Heart right ventricle (tissue), 16 donors: ENCODE measurements around the gene MT1G. TPM values are rescaled to one million over a fixed set of nuclear protein-coding genes. Genes with fewer than 3 reads are reported as not detected.
A peak's percentile ranks its signal among the peaks of the same experiment; 100 is the strongest.

Experiments used
- ATAC-seq, 8 donors: fragments of 200-7000 bp; cut with Tn5 transposase; one replicate each; pipeline ENCODE4 v1.9.1; 2020; ENCODE audit warnings: mild to moderate bottlenecking in 8 of 8, moderate library complexity in 8 of 8, moderate number of reproducible peaks in 1 of 8
- DNase-seq, 2 donors: peaks; one replicate each; pipeline ENCODE4 v3.0.0-alpha.2; 2020
- H3K27ac ChIP-seq, 10 donors: fragments of 200-600 bp; sonication (generic) in 2 of 10; one replicate each; pipeline versions ENCODE4 v1.5.0 to v1.8.0; 2020 to 2022; ENCODE audit warnings: mild to moderate bottlenecking in 3 of 10
- H3K27me3 ChIP-seq, 7 donors: fragments of 200-600 bp; one replicate each; pipeline ENCODE4 v1.8.0; 2021 to 2022; ENCODE audit warnings: mild to moderate bottlenecking in 2 of 7
- H3K36me3 ChIP-seq, 9 donors: fragments of 200-600 bp; sonication (generic) in 1 of 9; one replicate each; pipeline versions ENCODE4 v1.5.0 to v1.8.0; 2020 to 2022; ENCODE audit warnings: mild to moderate bottlenecking in 2 of 9
- H3K4me1 ChIP-seq, 9 donors: fragments of 200-600 bp; sonication (generic) in 1 of 9; one replicate each; pipeline versions ENCODE4 v1.5.0 to v1.8.0; 2020 to 2022; ENCODE audit warnings: mild to moderate bottlenecking in 4 of 9
- H3K4me3 ChIP-seq, 10 donors: fragments of 200-600 bp; sonication (generic) in 2 of 10; one replicate each; pipeline versions ENCODE4 v1.5.0 to v1.8.0; 2020 to 2022; ENCODE audit warnings: mild to moderate bottlenecking in 7 of 10, moderate library complexity in 2 of 10
- H3K9me3 ChIP-seq, 11 donors: fragments of 200-600 bp in 10 of 11; sonication (generic) in 2 of 11; one replicate each; pipeline versions ENCODE4 v1.5.0 to v1.8.0; 2013 to 2022; ENCODE audit warnings: mild to moderate bottlenecking in 2 of 11, control low read depth in 1 of 11, moderate library complexity in 1 of 11
- WGBS, 2 donors: extraction: QIAGEN DNeasy Blood & Tissue Kit; methylation state at CpG; one replicate each; pipeline ENCODE4 v1.1.7; 2013; ENCODE audit warnings: inconsistent platforms in 1 of 2; 5-methylcytosine and 5-hydroxymethylcytosine counted together
- intact Hi-C, 10 donors: fragments of 100-400 bp; cut with DNase I; formaldehyde crosslinking; loops; one replicate each; pipeline versions ENCODE4 v1.11.1 to v1.14.2; 2022
- polyA plus RNA-seq, 2 donors: library from polyadenylated mRNA; stranded (reverse); fragments of 200-250 nt; gene quantifications; one replicate each; pipeline ENCODE4 v1.2.3, GENCODE V29; 2013
- total RNA-seq, 10 donors: library from RNA; stranded (reverse); fragmentation: NEBNext Ultra II Directional in 3 of 10; extraction: Animal tissue kit (Norgen Biotek cat#: 25700) in 3 of 10; gene quantifications; one replicate each; pipeline versions ENCODE4 v1.2.1 to v1.2.4, GENCODE V29; 2021 to 2023
- TF ChIP-seq, protein P1 (sequence below), 9 donors: fragments of 200-600 bp; sonication (generic) in 2 of 9; IDR thresholded peaks; one replicate each; pipeline versions ENCODE4 v1.5.0 to v1.8.0; 2021 to 2022; ENCODE audit warnings: antibody characterized with exemption in 9 of 9, mild to moderate bottlenecking in 5 of 9, moderate library complexity in 1 of 9
- donor health status: Arrhythmogenic right ventricular cardiomyopathy.
- donor health status: ischemic (EF 13 %, LVEDD 7.1; RV severe dilation, severe dysfunction).
- donor health status: healthy with polysubstance abuse.
- donor health status: DM: no; HTN: yes; CAD: no.
- donor health status: DM: no; HTN: no; CAD: no.
- donor health status: ischemic (EF 25% LVEDD 6.9; RV normal size, moderate dysfunction).
- donor health status: ischemic (EF 25% LVEDD 5.7; RV mildly dilated, moderate dysfunction).
- donor health status: healthy.
- donor health status: DM: yes; HTN: yes; CAD: no.
- donor health status: Ischemic cardiomyopathy.
- donor health status: ischemic (EF 35%, LVEDD 5.7; RV mildly dilated, moderate dysfunction).
- donor health status: nonischemic (EF 11% LVEDD 7.7; RV severe dilation, severe dysfunction).
- donor health status: DM: yes; HTN: yes; CAD: no.
- donor health status: PGD.
- donor health status: ischemic (EF 29% LVEDD 5.4; RV normal size, mild dysfunction).
- donor health status: nonischemic (EF 23%, LVEDD 6.1; RV moderate dilation, normal function).

Gene MT1G
- total and polyA plus RNA-seq, 12 donors = 0.95 to 9.0 (median 2.3) TPM; not detected in 6

DNA sequence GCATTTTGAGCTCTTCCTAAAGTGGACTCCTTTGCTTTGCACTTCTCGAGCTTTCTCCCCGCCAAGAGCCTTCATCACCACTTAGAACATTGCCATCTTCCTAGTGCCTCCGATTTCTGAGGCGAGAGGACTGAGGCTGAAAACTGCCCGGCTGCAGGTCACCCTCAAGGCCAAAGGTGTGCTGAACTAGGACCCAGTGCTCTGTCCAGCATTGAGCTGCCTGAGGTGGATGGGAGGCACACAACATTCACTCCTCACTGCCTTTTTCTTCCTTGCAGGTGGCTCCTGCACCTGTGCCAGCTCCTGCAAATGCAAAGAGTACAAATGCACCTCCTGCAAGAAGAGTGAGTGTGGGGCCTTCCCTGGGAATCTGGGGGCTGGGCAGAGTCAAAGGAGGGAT, 24.0 kb downstream of the MT1G start:
- H3K36me3 ChIP-seq = no peaks in the 10 kb centered on the region
- H3K27me3 ChIP-seq = peaks cover 0 to 95% (median 49%) of the 10 kb centered on the region in 7 donors
- H3K9me3 ChIP-seq = no peaks in the 10 kb centered on the region
- peak overlapping the region in 8 of 10 donors; percentile 11 to 49 (median 42) for H3K4me3 ChIP-seq
- ATAC-seq (no peak), DNase-seq (no peak)
- intact Hi-C loops = loop anchor here in 5 of 10 donors (5.0 kb wide), 2 partner anchors 37 to 38 kb away; partner anchors contain the start of genes MT2A (in 4 of the 5) and MT1X (in 1 of the 5)
- H3K4me1 ChIP-seq = peaks cover 0 to 25% (median 14%) of the 10 kb centered on the region in 9 donors
- WGBS, 2 donors = 43 to 51% methylated on average over 5 of the region's 5 CpGs
- TF ChIP-seq, protein P1, sequence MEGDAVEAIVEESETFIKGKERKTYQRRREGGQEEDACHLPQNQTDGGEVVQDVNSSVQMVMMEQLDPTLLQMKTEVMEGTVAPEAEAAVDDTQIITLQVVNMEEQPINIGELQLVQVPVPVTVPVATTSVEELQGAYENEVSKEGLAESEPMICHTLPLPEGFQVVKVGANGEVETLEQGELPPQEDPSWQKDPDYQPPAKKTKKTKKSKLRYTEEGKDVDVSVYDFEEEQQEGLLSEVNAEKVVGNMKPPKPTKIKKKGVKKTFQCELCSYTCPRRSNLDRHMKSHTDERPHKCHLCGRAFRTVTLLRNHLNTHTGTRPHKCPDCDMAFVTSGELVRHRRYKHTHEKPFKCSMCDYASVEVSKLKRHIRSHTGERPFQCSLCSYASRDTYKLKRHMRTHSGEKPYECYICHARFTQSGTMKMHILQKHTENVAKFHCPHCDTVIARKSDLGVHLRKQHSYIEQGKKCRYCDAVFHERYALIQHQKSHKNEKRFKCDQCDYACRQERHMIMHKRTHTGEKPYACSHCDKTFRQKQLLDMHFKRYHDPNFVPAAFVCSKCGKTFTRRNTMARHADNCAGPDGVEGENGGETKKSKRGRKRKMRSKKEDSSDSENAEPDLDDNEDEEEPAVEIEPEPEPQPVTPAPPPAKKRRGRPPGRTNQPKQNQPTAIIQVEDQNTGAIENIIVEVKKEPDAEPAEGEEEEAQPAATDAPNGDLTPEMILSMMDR (IDR thresholded peaks at IDR 0.05) = no peak
- H3K27ac ChIP-seq = no peak overlapping the region

DNA sequence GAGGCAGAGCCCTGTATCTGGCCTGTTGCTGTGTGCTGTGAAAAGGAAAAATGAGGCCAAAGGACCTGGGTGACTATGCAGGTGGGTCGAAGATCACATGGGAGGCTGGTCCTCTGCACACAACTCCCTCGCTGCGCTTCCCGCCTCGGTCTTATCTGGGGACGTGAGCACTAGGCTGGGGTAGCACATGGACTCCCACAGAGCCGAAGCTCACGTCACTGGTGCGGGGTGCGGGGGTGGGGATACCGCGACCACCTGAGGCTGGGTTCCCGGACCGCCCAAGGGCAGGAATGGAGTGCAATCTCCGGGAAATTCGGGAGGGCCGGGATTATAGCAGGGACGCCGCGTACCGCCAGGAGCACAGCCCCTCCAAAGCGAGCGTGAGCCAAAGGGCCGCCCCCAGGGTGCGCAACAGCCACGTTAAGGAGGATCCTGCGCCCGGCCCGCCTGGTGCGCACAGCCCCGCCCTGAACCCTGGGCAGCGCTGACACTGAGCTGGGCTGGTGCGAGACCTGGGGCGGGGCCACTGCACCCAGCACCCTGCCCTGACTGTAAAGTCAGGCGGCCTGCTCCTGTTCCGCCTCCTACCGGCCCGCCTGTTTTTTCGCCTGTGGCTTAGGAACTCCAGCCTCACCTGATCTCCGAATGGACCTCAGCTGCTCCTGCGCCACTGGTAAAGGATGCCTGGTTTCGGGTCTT, 24.6 kb downstream of the MT1G start:
- H3K9me3 ChIP-seq = no peaks in the 10 kb centered on the region
- DNase-seq (peak; percentile 42 to 77), ATAC-seq (peak; percentile 85 to 94 (median 92))
- 6 to 10% methylated on average over 42 of the region's 42 CpGs for WGBS, 2 donors
- H3K4me3 ChIP-seq = peak overlapping the region in 9 of 10 donors; percentile 11 to 49 (median 41)
- intact Hi-C loops = loop anchor here in 5 of 10 donors (5.0 kb wide), 2 partner anchors 36 to 39 kb away; partner anchors contain the start of genes MT2A (in 4 of the 5) and MT1X (in 1 of the 5)
- TF ChIP-seq, protein P1 (IDR thresholded peaks at IDR 0.05) = peak in 8 of 9 donors; percentile 6 to 60 (median 46)
- peak overlapping the region in 5 of 10 donors; percentile 0 to 42 (median 23) for H3K27ac ChIP-seq
- peaks cover 0 to 95% (median 46%) of the 10 kb centered on the region in 7 donors for H3K27me3 ChIP-seq
- no peaks in the 10 kb centered on the region for H3K36me3 ChIP-seq
- H3K4me1 ChIP-seq = peaks cover 0 to 31% (median 20%) of the 10 kb centered on the region in 9 donors

DNA sequence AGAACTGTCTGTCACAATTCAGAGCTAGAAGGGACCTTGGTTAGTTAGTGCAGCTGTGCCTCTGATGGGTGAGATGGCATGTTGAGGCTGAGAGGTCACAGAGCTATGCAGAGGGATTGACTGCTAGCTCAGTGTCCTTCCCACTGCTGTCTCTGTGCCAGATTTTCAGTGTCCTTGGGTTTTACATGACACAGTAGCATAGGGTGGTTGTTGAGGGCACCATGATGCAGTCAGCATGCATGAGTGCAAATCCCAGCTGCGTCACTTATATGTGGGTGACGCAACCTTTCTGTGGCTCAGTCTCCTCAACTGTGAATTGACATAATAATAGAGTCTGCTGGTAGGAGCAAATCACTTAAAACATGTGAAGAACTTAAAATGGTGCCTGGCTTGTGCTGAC, 26.7 kb downstream of the MT1G start:
- TF ChIP-seq, protein P1 (IDR thresholded peaks at IDR 0.05) = no peak
- no peak for ATAC-seq
- no peak overlapping the region for H3K4me3 ChIP-seq
- H3K9me3 ChIP-seq = no peaks in the 10 kb centered on the region
- intact Hi-C loops = loop anchor here in 5 of 10 donors (5.0 kb wide), 2 partner anchors 34 to 41 kb away; partner anchors contain the start of genes MT2A (in 4 of the 5) and MT1X (in 1 of the 5)
- DNase-seq = no peak
- peaks cover 0 to 95% (median 43%) of the 10 kb centered on the region in 7 donors for H3K27me3 ChIP-seq
- no peak overlapping the region for H3K27ac ChIP-seq
- WGBS, 2 donors = 98% methylated on average over 2 of the region's 2 CpGs
- H3K36me3 ChIP-seq = no peaks in the 10 kb centered on the region
- H3K4me1 ChIP-seq = peaks cover 0 to 36% (median 25%) of the 10 kb centered on the region in 9 donors

DNA sequence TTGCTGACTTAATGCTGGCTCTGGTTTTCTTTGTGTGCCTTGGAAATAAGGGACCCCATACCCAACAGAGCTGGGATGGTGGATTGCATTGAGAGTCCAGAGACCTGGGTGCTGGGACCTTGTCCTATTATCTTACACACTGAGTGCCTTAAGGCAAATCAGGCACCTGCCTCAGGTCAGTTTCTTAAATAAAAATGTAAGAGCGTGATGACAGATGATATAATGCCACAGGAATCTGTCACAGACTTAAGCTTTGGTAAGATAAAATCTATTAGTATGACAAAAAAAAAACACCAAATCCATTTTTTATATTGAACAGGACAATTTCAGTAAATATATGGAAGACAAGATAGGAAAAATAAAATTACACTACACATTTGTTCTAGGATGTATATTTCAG, 27.8 kb downstream of the MT1G start:
- 86 to 89% methylated on average over 1 of the region's 1 CpG for WGBS, 2 donors
- TF ChIP-seq, protein P1 (IDR thresholded peaks at IDR 0.05) = no peak
- H3K27me3 ChIP-seq = peaks cover 3 to 95% (median 44%) of the 10 kb centered on the region in 7 donors
- peaks cover 0 to 42% (median 27%) of the 10 kb centered on the region in 9 donors for H3K4me1 ChIP-seq
- ATAC-seq (no peak), DNase-seq (no peak)
- H3K36me3 ChIP-seq = no peaks in the 10 kb centered on the region
- intact Hi-C loops = loop anchor here in 5 of 10 donors (5.0 kb wide), 2 partner anchors 33 to 42 kb away; partner anchors contain the start of genes MT2A (in 4 of the 5) and MT1X (in 1 of the 5)
- H3K9me3 ChIP-seq = no peaks in the 10 kb centered on the region
- H3K4me3 ChIP-seq = no peak overlapping the region
- H3K27ac ChIP-seq = no peak overlapping the region
